NT2/D1 (cell line): ENCODE results near the gene PCYOX1L.

Experiments used
- SUZ12 ChIP-seq: IDR thresholded peaks from 2 replicates; pipeline ENCODE4 v1.6.1; 2011; ENCODE audit not compliant: insufficient read length, insufficient read depth; ENCODE audit errors: extremely low read depth
- YY1 ChIP-seq: IDR thresholded peaks from 2 replicates; pipeline ENCODE4 v1.6.1; 2011; ENCODE audit not compliant: insufficient read length, insufficient read depth
- ZNF274 ChIP-seq: IDR thresholded peaks from 2 replicates; pipeline ENCODE4 v1.6.1; 2011; ENCODE audit warnings: mild to moderate bottlenecking, low read depth, low read length

GRCh38 chr5:149310488-149310887 lies 47.4 kb upstream of the PCYOX1L start:
- no peak for TF ChIP-seq YY1
- TF ChIP-seq SUZ12, result no peak
- no peak for TF ChIP-seq ZNF274
